Measurements from ENCODE around the gene ZNF609. TPM values are rescaled to one million over a fixed set of nuclear protein-coding genes. Genes with fewer than 3 reads are reported as not detected.

The ZNF609 gene
- polyA plus RNA-seq, 1 donor from 2014 or later: 11.8 TPM

DNA sequence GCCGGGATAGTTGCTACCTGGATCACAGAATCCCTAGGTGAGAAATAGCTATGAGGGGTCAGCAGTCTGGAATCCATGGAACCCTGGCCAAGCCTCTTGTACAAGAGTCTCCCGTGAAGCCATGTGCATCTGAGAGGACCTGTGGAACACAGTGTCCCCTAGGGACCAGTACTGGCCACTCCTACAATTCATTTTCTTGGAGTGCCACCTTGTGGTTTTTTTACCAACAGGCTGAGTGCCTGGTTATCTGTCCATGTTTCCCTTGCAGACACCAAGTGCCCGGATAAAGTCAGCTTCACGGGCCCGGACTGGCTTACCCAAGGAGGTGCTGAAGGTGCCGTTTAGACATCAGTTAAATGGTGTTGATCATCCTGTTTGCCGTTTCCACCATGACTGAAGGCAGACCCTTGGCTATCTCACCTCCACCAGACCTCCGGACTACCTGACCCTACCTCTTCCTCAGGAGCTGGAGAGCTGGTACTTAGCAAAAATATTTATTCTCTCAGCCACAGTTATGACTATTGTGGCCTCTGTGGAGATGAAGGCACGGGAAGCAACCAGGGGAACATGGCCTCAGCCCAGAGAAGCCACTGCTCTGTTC lies 221.1 kb downstream of the ZNF609 start:
- Histone ChIP-seq H3K27ac (ENCODE audit: low read length) (no peak overlapping the region), H3K36me3 (ENCODE audit: insufficient read depth, low read length) (peaks cover 9% of the 10 kb centered on the region), H3K4me2 (ENCODE audit: low read length) (no peak overlapping the region), H4K20me1 (ENCODE audit: insufficient read depth) (no peaks in the 10 kb centered on the region), H3F3A (ENCODE audit: insufficient read depth, low read length, poor library complexity, severe bottlenecking) (peaks cover 4% of the 10 kb centered on the region), H3K9ac (ENCODE audit: low read length) (no peak overlapping the region), H3K27me3 (ENCODE audit: insufficient read depth, low read depth, low read length) (no peaks in the 10 kb centered on the region), H3K9me3 (ENCODE audit: low read length) (no peaks in the 10 kb centered on the region), H2AFZ (ENCODE audit: low read depth, low read length) (no peak overlapping the region), H3K79me2 (replicated peaks; ENCODE audit: insufficient read depth, low read length) (no peaks in the 10 kb centered on the region), H3K4me3 (ENCODE audit: low read length) (no peak overlapping the region), H3K9me2 (ENCODE audit: insufficient read depth, low read length) (no peaks in the 10 kb centered on the region)
- TF ChIP-seq SMC3 (conservative IDR thresholded peaks at IDR 0.05; ENCODE audit: poor library complexity): peak; percentile 69
- TF ChIP-seq, protein P1, sequence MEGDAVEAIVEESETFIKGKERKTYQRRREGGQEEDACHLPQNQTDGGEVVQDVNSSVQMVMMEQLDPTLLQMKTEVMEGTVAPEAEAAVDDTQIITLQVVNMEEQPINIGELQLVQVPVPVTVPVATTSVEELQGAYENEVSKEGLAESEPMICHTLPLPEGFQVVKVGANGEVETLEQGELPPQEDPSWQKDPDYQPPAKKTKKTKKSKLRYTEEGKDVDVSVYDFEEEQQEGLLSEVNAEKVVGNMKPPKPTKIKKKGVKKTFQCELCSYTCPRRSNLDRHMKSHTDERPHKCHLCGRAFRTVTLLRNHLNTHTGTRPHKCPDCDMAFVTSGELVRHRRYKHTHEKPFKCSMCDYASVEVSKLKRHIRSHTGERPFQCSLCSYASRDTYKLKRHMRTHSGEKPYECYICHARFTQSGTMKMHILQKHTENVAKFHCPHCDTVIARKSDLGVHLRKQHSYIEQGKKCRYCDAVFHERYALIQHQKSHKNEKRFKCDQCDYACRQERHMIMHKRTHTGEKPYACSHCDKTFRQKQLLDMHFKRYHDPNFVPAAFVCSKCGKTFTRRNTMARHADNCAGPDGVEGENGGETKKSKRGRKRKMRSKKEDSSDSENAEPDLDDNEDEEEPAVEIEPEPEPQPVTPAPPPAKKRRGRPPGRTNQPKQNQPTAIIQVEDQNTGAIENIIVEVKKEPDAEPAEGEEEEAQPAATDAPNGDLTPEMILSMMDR (IDR thresholded peaks at IDR 0.05; ENCODE audit: poor library complexity, severe bottlenecking): peak; percentile 67
- TF ChIP-seq POLR2AphosphoS5 (IDR thresholded peaks at IDR 0.05): no peak
- no peak for TF ChIP-seq TAF1 (IDR thresholded peaks at IDR 0.05; ENCODE audit: low read depth)
- peak; percentile 72 for TF ChIP-seq RAD21 (conservative IDR thresholded peaks at IDR 0.05)

DNA sequence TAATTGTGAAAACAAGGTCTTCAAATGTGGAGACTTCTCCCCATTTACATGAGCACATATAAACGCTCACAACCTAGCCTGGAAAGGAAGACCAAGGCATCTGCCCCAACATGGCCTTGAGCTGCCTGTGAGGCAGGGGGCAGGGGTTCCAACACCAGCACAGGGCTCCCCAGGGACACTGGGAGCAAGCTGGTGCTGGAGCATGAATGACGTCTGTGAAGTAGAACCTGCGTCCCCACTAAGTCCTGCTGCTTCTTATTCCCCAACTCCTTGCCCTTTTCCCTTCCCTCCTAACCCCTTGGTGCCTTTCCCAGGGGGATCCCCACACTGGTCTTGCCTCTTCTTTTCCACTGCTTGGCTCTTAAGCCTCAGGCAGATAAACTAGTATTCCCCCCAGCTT lies 221.9 kb downstream of the ZNF609 start:
- Histone ChIP-seq H4K20me1 (ENCODE audit: insufficient read depth) (no peaks in the 10 kb centered on the region), H2AFZ (ENCODE audit: low read depth, low read length) (no peak overlapping the region), H3K27me3 (ENCODE audit: insufficient read depth, low read depth, low read length) (no peaks in the 10 kb centered on the region), H3K9me2 (ENCODE audit: insufficient read depth, low read length) (no peaks in the 10 kb centered on the region), H3F3A (ENCODE audit: insufficient read depth, low read length, poor library complexity, severe bottlenecking) (peaks cover 4% of the 10 kb centered on the region), H3K9ac (ENCODE audit: low read length) (no peak overlapping the region), H3K9me3 (ENCODE audit: low read length) (no peaks in the 10 kb centered on the region), H3K79me2 (replicated peaks; ENCODE audit: insufficient read depth, low read length) (no peaks in the 10 kb centered on the region), H3K36me3 (ENCODE audit: insufficient read depth, low read length) (peaks cover 9% of the 10 kb centered on the region), H3K27ac (ENCODE audit: low read length) (no peak overlapping the region), H3K4me2 (ENCODE audit: low read length) (no peak overlapping the region), H3K4me3 (ENCODE audit: low read length) (no peak overlapping the region)
- TF ChIP-seq SMC3 (conservative IDR thresholded peaks at IDR 0.05; ENCODE audit: poor library complexity) (no peak), MXI1 (conservative IDR thresholded peaks at IDR 0.05; ENCODE audit: poor library complexity, severe bottlenecking) (no peak), RAD21 (conservative IDR thresholded peaks at IDR 0.05) (no peak), POLR2AphosphoS5 (IDR thresholded peaks at IDR 0.05) (no peak), EZH2 (IDR thresholded peaks at IDR 0.05; ENCODE audit: borderline replicate concordance, insufficient read depth, low read length, poor library complexity, severe bottlenecking) (no peak), TAF1 (IDR thresholded peaks at IDR 0.05; ENCODE audit: low read depth) (no peak), EP300 (conservative IDR thresholded peaks at IDR 0.05; ENCODE audit: poor library complexity, severe bottlenecking) (no peak)
- TF ChIP-seq, protein P1 (IDR thresholded peaks at IDR 0.05; ENCODE audit: poor library complexity, severe bottlenecking): no peak
- TF ChIP-seq, protein P2, sequence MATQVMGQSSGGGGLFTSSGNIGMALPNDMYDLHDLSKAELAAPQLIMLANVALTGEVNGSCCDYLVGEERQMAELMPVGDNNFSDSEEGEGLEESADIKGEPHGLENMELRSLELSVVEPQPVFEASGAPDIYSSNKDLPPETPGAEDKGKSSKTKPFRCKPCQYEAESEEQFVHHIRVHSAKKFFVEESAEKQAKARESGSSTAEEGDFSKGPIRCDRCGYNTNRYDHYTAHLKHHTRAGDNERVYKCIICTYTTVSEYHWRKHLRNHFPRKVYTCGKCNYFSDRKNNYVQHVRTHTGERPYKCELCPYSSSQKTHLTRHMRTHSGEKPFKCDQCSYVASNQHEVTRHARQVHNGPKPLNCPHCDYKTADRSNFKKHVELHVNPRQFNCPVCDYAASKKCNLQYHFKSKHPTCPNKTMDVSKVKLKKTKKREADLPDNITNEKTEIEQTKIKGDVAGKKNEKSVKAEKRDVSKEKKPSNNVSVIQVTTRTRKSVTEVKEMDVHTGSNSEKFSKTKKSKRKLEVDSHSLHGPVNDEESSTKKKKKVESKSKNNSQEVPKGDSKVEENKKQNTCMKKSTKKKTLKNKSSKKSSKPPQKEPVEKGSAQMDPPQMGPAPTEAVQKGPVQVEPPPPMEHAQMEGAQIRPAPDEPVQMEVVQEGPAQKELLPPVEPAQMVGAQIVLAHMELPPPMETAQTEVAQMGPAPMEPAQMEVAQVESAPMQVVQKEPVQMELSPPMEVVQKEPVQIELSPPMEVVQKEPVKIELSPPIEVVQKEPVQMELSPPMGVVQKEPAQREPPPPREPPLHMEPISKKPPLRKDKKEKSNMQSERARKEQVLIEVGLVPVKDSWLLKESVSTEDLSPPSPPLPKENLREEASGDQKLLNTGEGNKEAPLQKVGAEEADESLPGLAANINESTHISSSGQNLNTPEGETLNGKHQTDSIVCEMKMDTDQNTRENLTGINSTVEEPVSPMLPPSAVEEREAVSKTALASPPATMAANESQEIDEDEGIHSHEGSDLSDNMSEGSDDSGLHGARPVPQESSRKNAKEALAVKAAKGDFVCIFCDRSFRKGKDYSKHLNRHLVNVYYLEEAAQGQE (IDR thresholded peaks at IDR 0.05; ENCODE audit: borderline replicate concordance): no peak

Data from neural cell (in vitro differentiated cells).